ENCODE data around the gene POU2F1. TPM values are rescaled to one million over a fixed set of nuclear protein-coding genes. Genes with fewer than 3 reads are reported as not detected.

Gene POU2F1
- total RNA-seq, 1 experiment from 2014 or later, result 28.5 TPM

- H3K79me2 ChIP-seq (ENCODE audit: low read depth), result peaks cover 7% of the 10 kb centered on the region
- no peaks in the 10 kb centered on the region for H3K27me3 ChIP-seq (ENCODE audit: insufficient read depth, low read depth)
- H2AFZ ChIP-seq, result no peak overlapping the region
- H3K9me3 ChIP-seq (ENCODE audit: insufficient read depth, low read depth), result no peaks in the 10 kb centered on the region
- TF ChIP-seq, protein P1, sequence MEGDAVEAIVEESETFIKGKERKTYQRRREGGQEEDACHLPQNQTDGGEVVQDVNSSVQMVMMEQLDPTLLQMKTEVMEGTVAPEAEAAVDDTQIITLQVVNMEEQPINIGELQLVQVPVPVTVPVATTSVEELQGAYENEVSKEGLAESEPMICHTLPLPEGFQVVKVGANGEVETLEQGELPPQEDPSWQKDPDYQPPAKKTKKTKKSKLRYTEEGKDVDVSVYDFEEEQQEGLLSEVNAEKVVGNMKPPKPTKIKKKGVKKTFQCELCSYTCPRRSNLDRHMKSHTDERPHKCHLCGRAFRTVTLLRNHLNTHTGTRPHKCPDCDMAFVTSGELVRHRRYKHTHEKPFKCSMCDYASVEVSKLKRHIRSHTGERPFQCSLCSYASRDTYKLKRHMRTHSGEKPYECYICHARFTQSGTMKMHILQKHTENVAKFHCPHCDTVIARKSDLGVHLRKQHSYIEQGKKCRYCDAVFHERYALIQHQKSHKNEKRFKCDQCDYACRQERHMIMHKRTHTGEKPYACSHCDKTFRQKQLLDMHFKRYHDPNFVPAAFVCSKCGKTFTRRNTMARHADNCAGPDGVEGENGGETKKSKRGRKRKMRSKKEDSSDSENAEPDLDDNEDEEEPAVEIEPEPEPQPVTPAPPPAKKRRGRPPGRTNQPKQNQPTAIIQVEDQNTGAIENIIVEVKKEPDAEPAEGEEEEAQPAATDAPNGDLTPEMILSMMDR (conservative IDR thresholded peaks at IDR 0.05), result no peak
- TF ChIP-seq EZH2 (IDR thresholded peaks at IDR 0.05; ENCODE audit: low read depth), result no peak
- no TSS peak for BruUV-seq (replicated peaks)
- POLR2A ChIA-PET (ENCODE audit: unreplicated experiment), result no interaction called here
- no peak overlapping the region for H3K4me3 ChIP-seq
- intact Hi-C loops (cut with micrococcal nuclease; ENCODE audit: unreplicated experiment), result no loop called here
- H3F3A ChIP-seq (ENCODE audit: insufficient read depth, low read depth), result no peaks in the 10 kb centered on the region
- H3K4me2 ChIP-seq, result no peak overlapping the region
- DNase-seq, result no peak
- H3K27ac ChIP-seq, result no peak overlapping the region
- CTCF ChIA-PET, result no interaction called here
- no peaks in the 10 kb centered on the region for H3K36me3 ChIP-seq (ENCODE audit: low read depth)
- no peaks in the 10 kb centered on the region for H4K20me1 ChIP-seq (ENCODE audit: insufficient read depth)
- H3K9me2 ChIP-seq (ENCODE audit: insufficient read depth), result no peaks in the 10 kb centered on the region
- peaks cover 15% of the 10 kb centered on the region for H3K4me1 ChIP-seq (replicated peaks; ENCODE audit: insufficient read depth)
These were observed 112.4 kb downstream of the POU2F1 start for GRCh38 chr1:167333124-167333523.

DNA sequence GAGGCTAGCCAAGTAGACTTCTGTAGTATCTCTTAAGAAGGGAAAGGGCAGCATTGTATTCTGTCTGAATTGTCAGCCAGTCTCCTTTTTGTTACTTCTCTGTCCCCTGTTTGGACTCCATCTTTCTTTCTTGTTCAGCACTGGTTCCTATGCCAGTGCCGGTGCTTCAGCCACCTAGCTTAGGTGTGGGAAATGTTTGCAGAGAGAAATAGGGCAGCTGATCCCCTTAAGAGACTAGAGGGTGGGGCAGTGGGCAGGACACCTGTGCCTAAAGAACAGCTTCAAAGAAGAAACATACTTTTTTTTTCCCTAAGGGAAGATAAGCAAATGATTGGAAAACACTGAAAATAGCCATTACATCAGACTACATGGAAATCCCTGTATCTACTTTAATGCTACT lies 113.0 kb downstream of the POU2F1 start:
- Histone ChIP-seq H3K4me2 (no peak overlapping the region), H2AFZ (no peak overlapping the region), H3K4me3 (no peak overlapping the region), H3F3A (ENCODE audit: insufficient read depth, low read depth) (no peaks in the 10 kb centered on the region), H3K9me3 (ENCODE audit: insufficient read depth, low read depth) (no peaks in the 10 kb centered on the region), H3K27ac (no peak overlapping the region), H3K79me2 (ENCODE audit: low read depth) (peaks cover 4% of the 10 kb centered on the region), H3K9me2 (ENCODE audit: insufficient read depth) (no peaks in the 10 kb centered on the region), H3K27me3 (ENCODE audit: insufficient read depth, low read depth) (no peaks in the 10 kb centered on the region), H3K4me1 (replicated peaks; ENCODE audit: insufficient read depth) (peaks cover 15% of the 10 kb centered on the region), H3K36me3 (ENCODE audit: low read depth) (no peaks in the 10 kb centered on the region), H4K20me1 (ENCODE audit: insufficient read depth) (no peaks in the 10 kb centered on the region)
- POLR2A ChIA-PET (ENCODE audit: unreplicated experiment), result no interaction called here
- intact Hi-C loops (cut with micrococcal nuclease; ENCODE audit: unreplicated experiment), result no loop called here
- CTCF ChIA-PET, result no interaction called here
- DNase-seq, result no peak
- TF ChIP-seq, protein P1 (conservative IDR thresholded peaks at IDR 0.05), result no peak
- no peak for TF ChIP-seq EZH2 (IDR thresholded peaks at IDR 0.05; ENCODE audit: low read depth)
- no TSS peak for BruUV-seq (replicated peaks)

DNA sequence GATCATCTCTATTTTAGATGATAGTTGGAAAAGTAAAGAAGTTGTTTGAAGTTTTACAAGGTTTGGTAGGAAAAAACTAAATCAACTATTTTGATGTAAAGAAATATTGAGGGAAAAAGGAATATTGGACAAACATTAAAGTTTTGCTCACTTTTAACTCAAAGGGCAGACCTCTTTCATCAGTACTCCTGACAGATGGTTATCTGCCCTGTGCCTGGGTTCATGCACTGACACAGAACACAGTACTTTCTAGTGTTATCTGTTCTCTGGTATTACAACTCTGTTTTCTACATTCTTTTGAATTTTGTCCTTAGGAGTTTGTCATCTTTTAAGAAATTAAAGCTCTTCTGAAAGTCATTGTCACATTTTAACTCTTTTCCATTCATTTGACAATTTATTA lies 118.7 kb downstream of the POU2F1 start:
- Histone ChIP-seq H2AFZ (no peak overlapping the region), H3K4me2 (no peak overlapping the region), H3K9me3 (ENCODE audit: insufficient read depth, low read depth) (no peaks in the 10 kb centered on the region), H3K9me2 (ENCODE audit: insufficient read depth) (no peaks in the 10 kb centered on the region), H3F3A (ENCODE audit: insufficient read depth, low read depth) (no peaks in the 10 kb centered on the region), H3K27me3 (ENCODE audit: insufficient read depth, low read depth) (no peaks in the 10 kb centered on the region), H3K27ac (no peak overlapping the region), H3K4me1 (replicated peaks; ENCODE audit: insufficient read depth) (no peaks in the 10 kb centered on the region), H3K4me3 (no peak overlapping the region), H3K79me2 (ENCODE audit: low read depth) (no peaks in the 10 kb centered on the region), H4K20me1 (ENCODE audit: insufficient read depth) (no peaks in the 10 kb centered on the region), H3K36me3 (ENCODE audit: low read depth) (no peaks in the 10 kb centered on the region)
- intact Hi-C loops (cut with micrococcal nuclease; ENCODE audit: unreplicated experiment), result no loop called here
- TF ChIP-seq EZH2 (IDR thresholded peaks at IDR 0.05; ENCODE audit: low read depth), result no peak
- TF ChIP-seq, protein P1 (conservative IDR thresholded peaks at IDR 0.05), result no peak
- ChIA-PET CTCF (no interaction called here), POLR2A (ENCODE audit: unreplicated experiment) (no interaction called here)
- BruUV-seq (replicated peaks), result no TSS peak
- no peak for DNase-seq
